HCT116 (cell line): ENCODE measurements around the gene GLI3. TPM values are rescaled to one million over a fixed set of nuclear protein-coding genes. Genes with fewer than 3 reads are reported as not detected.

Source experiments
- ATAC-seq: fragments of 200-7000 bp; cut with Tn5 transposase; 2 replicates; pipeline ENCODE4 v1.9.1; 2020; ENCODE audit warnings: mild to moderate bottlenecking, moderate library complexity
- BruUV-seq: library from RNA; stranded (reverse); fragments of 400-500 nt; replicated peaks from 2 replicates; lab custom pipeline; 2021; lab: Mats Ljungman, UMichigan
- CTCF ChIA-PET: fragments of 300-600 bp; sonication (Branson Sonifier 250); formaldehyde crosslinking; loops from one replicate; lab custom pipeline; 2021; ENCODE audit warnings: antibody characterized with exemption; lab: Charles Lee
- POLR2A ChIA-PET: fragments of 300-600, 350-600 bp; sonication (Branson Sonifier 250); formaldehyde crosslinking; loops from one replicate; lab custom pipeline; 2021; ENCODE audit warnings: antibody characterized with exemption; lab: Charles Lee
- RAD21 ChIA-PET, 2 experiments: fragments of 300-600 bp; sonication (Branson Sonifier 250); formaldehyde crosslinking; loops; one replicate each; lab custom pipeline; 2023; ENCODE audit warnings: low total read pairs in 2 of 2; ENCODE audit not compliant: uncharacterized antibody in 2 of 2, unreplicated experiment in 2 of 2, low non-redundant PET in 1 of 2; lab: Charles Lee
- DNase-seq: peaks from one replicate; pipeline ENCODE4 v3.0.0-alpha.2; 2010; ENCODE audit warnings: low read depth, low spot score
- H2AFZ ChIP-seq: fragments of 200-600 bp; shearing (Covaris generic), sonication (generic); 2 replicates; pipeline ENCODE4 v1.6.1; 2017; ENCODE audit warnings: low read depth, mixed run types, mixed read lengths, antibody characterized with exemption, low read length; ENCODE audit not compliant: poor library complexity, severe bottlenecking
- H3K27ac ChIP-seq: 2 replicates; pipeline ENCODE4 v1.5.1; 2012; ENCODE audit warnings: low read depth, low read length
- H3K27me3 ChIP-seq: fragments of 200-600 bp; sonication (generic); 2 replicates; pipeline ENCODE4 v1.6.1; 2016; ENCODE audit warnings: mixed run types, low read length, mixed read lengths; ENCODE audit not compliant: insufficient read depth
- H3K36me3 ChIP-seq, 2 experiments: fragments of 200-500 bp in 1 of 2; fragments of 200-600 bp in 1 of 2; sonication (Bioruptor generic) in 1 of 2; sonication (generic) in 1 of 2; 2 replicates each; pipeline versions ENCODE4 v1.5.1 to v1.6.1; 2014 to 2016; ENCODE audit warnings: low read length in 2 of 2, inconsistent platforms in 1 of 2, mixed read lengths in 1 of 2, mixed run types in 1 of 2; ENCODE audit not compliant: insufficient read depth in 2 of 2, control insufficient read depth in 1 of 2
- H3K4me1 ChIP-seq, 2 experiments: fragments of 200-600 bp in 1 of 2; sonication (generic) in 1 of 2; 2 replicates each; pipeline versions ENCODE4 v1.5.1 to v1.6.1; 2012 to 2017; ENCODE audit warnings: low read length in 2 of 2, inconsistent platforms in 1 of 2, mild to moderate bottlenecking in 1 of 2, mixed read lengths in 1 of 2, mixed run types in 1 of 2, moderate library complexity in 1 of 2; ENCODE audit not compliant: insufficient read depth in 2 of 2, control insufficient read depth in 1 of 2
- H3K4me2 ChIP-seq: fragments of 200-600 bp; sonication (generic); 2 replicates; pipeline ENCODE4 v1.6.1; 2017; ENCODE audit warnings: mixed run types, low read length, mixed read lengths
- H3K4me3 ChIP-seq, 2 experiments: fragments of 200-600 bp in 1 of 2; sonication (generic) in 1 of 2; replicated peaks in 1 of 2; 2 replicates each; pipeline ENCODE4 v1.5.1; 2011 to 2016; ENCODE audit warnings: low read length in 2 of 2, control low read depth in 1 of 2, low read depth in 1 of 2, mild to moderate bottlenecking in 1 of 2, mixed read lengths in 1 of 2, mixed run types in 1 of 2
- H3K79me2 ChIP-seq: fragments of 200-600 bp; sonication (generic); 2 replicates; pipeline ENCODE4 v1.6.1; 2017; ENCODE audit warnings: mild to moderate bottlenecking, mixed run types, low read length, moderate library complexity, mixed read lengths; ENCODE audit not compliant: insufficient read depth
- H3K9ac ChIP-seq: fragments of 200-600 bp; sonication (generic); 2 replicates; pipeline ENCODE4 v1.6.1; 2016; ENCODE audit warnings: low read length, mixed read lengths
- H3K9me2 ChIP-seq: fragments of 200-600 bp; sonication (generic), shearing (Covaris generic); 2 replicates; pipeline ENCODE4 v1.6.1; 2017; ENCODE audit warnings: mixed run types, mild to moderate bottlenecking, moderate library complexity; ENCODE audit not compliant: insufficient read depth
- H3K9me3 ChIP-seq, 2 experiments: fragments of 200-500 bp in 1 of 2; fragments of 200-600 bp in 1 of 2; sonication (Bioruptor generic) in 1 of 2; sonication (generic) in 1 of 2; 2 replicates each; pipeline ENCODE4 v1.6.1; 2014 to 2017; ENCODE audit warnings: low read length in 2 of 2, mixed read lengths in 2 of 2, inconsistent platforms in 1 of 2, low read depth in 1 of 2, mild to moderate bottlenecking in 1 of 2, mixed run types in 1 of 2, moderate library complexity in 1 of 2; ENCODE audit not compliant: control insufficient read depth in 1 of 2, insufficient read depth in 1 of 2
- H4K20me1 ChIP-seq: fragments of 200-600 bp; sonication (generic), shearing (Covaris generic); 2 replicates; pipeline ENCODE4 v1.6.1; 2017; ENCODE audit warnings: mixed run types, mild to moderate bottlenecking, moderate library complexity; ENCODE audit not compliant: insufficient read depth
- CBX3 ChIP-seq: IDR thresholded peaks from 2 replicates; pipeline ENCODE4 v1.6.1; 2012; ENCODE audit warnings: low read depth
- CEBPB ChIP-seq: IDR thresholded peaks from 2 replicates; pipeline ENCODE4 v1.6.1; 2012; ENCODE audit warnings: low read depth
- EGR1 ChIP-seq: IDR thresholded peaks from 2 replicates; pipeline ENCODE4 v1.6.1; 2012; ENCODE audit warnings: low read depth
- EZH2 ChIP-seq: fragments of 200-600 bp; sonication (generic); IDR thresholded peaks from 2 replicates; pipeline ENCODE4 v1.6.1; 2017; ENCODE audit warnings: antibody characterized with exemption, mixed run types
- FOSL1 ChIP-seq: IDR thresholded peaks from 2 replicates; pipeline ENCODE4 v1.6.1; 2012; ENCODE audit warnings: low read depth
- MAX ChIP-seq: IDR thresholded peaks from 2 replicates; pipeline ENCODE4 v1.6.1; 2012
- SP1 ChIP-seq: IDR thresholded peaks from 2 replicates; pipeline ENCODE4 v1.6.1; 2012; ENCODE audit warnings: low read depth
- YY1 ChIP-seq: IDR thresholded peaks from 2 replicates; pipeline ENCODE4 v1.6.1; 2011; ENCODE audit warnings: low read length, low read depth, moderate library complexity, mild to moderate bottlenecking; ENCODE audit not compliant: insufficient replicate concordance; ENCODE audit errors: extremely low read depth
- ZBTB33 ChIP-seq: IDR thresholded peaks from 2 replicates; pipeline ENCODE4 v1.6.1; 2011; ENCODE audit warnings: mild to moderate bottlenecking, low read length, moderate library complexity; ENCODE audit not compliant: insufficient replicate concordance; ENCODE audit errors: extremely low read depth
- ZNF274 ChIP-seq: fragments of 200-500 bp; sonication (Bioruptor generic); IDR thresholded peaks from 2 replicates; pipeline ENCODE4 v1.6.1; 2014; ENCODE audit warnings: mild to moderate bottlenecking, low read depth, low read length, inconsistent platforms
- intact Hi-C: fragments of 100-400 bp; cut with micrococcal nuclease; formaldehyde crosslinking; loops from 2 replicates; pipeline ENCODE4 v1.10.0; 2022
- total RNA-seq: library from RNA; stranded (reverse); gene quantifications from one replicate; pipeline ENCODE4 v1.2.1, GENCODE V29; 2021; ENCODE audit not compliant: unreplicated experiment
- TF ChIP-seq, protein P1 (sequence below): IDR thresholded peaks from 2 replicates; pipeline ENCODE4 v1.6.1; 2012; ENCODE audit warnings: low read depth

The GLI3 gene
- total RNA-seq, 1 experiment from 2014 or later, result 0.07 TPM

- ChIA-PET RAD21 (no interaction called here), CTCF (no interaction called here), POLR2A (no interaction called here)
- DNase-seq (no peak), ATAC-seq (no peak)
- Histone ChIP-seq H2AFZ (no peak overlapping the region), H3K4me1 (no peaks in the 10 kb centered on the region), H3K4me2 (no peak overlapping the region), H3K9me2 (no peaks in the 10 kb centered on the region), H3K27ac (no peak overlapping the region), H3K9ac (no peak overlapping the region), H3K79me2 (no peaks in the 10 kb centered on the region), H3K27me3 (no peaks in the 10 kb centered on the region), H4K20me1 (no peaks in the 10 kb centered on the region), H3K4me3 (no peak overlapping the region), H3K36me3 (no peaks in the 10 kb centered on the region), H3K9me3 (no peaks in the 10 kb centered on the region; a peak in 1 of 4 replicates)
- TF ChIP-seq EGR1 (no peak), CBX3 (no peak)
- intact Hi-C loops, result no loop called here
- BruUV-seq, result no TSS peak
These were observed 1.8 kb upstream of the GLI3 start for GRCh38 chr7:42238709-42239366.

DNA sequence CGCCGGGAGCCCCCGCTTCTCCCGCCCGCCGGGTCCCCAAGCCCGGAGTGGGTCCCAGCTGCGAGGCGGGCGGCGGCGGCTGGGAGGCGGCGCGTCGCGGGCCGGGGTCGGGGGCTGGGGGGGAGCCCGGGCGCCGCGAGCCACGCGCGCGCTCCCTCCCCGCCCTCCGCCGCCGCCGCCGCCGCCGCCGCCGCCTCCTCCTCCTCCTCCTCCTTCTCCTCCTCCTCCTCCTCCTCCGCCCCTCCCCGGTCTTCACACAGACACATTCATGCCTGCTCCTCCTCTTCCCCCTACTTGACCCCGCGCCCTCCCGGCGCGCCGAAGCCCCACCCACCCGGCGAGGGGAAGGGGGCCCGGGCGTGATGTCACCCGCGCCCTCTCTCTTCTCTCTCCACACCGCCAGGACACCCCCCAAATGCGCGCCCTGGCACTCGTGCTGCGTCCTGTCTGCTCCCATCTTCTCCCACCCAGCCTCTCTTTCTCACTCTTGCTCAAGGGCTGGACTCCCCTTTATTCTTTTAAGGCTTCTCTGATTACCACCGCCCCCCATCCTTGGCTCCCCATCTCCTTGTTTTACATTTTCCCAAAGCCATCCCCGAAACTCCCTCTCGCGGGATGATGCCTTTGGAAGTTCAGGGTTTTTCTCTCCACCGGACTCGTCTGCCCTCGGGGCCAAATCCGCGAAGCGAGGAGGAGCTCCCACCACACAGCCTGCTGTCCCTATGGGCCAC is 967 bp upstream of the GLI3 start:
- no TSS peak for BruUV-seq
- H3K79me2 ChIP-seq, result no peaks in the 10 kb centered on the region
- H3K36me3 ChIP-seq, result no peaks in the 10 kb centered on the region
- ATAC-seq (no peak), DNase-seq (no peak)
- ChIA-PET RAD21 (no interaction called here), CTCF (no interaction called here), POLR2A (no interaction called here)
- H3K27me3 ChIP-seq, result no peaks in the 10 kb centered on the region
- no peaks in the 10 kb centered on the region; a peak in 1 of 4 replicates for H3K9me3 ChIP-seq
- TF ChIP-seq, protein P1, sequence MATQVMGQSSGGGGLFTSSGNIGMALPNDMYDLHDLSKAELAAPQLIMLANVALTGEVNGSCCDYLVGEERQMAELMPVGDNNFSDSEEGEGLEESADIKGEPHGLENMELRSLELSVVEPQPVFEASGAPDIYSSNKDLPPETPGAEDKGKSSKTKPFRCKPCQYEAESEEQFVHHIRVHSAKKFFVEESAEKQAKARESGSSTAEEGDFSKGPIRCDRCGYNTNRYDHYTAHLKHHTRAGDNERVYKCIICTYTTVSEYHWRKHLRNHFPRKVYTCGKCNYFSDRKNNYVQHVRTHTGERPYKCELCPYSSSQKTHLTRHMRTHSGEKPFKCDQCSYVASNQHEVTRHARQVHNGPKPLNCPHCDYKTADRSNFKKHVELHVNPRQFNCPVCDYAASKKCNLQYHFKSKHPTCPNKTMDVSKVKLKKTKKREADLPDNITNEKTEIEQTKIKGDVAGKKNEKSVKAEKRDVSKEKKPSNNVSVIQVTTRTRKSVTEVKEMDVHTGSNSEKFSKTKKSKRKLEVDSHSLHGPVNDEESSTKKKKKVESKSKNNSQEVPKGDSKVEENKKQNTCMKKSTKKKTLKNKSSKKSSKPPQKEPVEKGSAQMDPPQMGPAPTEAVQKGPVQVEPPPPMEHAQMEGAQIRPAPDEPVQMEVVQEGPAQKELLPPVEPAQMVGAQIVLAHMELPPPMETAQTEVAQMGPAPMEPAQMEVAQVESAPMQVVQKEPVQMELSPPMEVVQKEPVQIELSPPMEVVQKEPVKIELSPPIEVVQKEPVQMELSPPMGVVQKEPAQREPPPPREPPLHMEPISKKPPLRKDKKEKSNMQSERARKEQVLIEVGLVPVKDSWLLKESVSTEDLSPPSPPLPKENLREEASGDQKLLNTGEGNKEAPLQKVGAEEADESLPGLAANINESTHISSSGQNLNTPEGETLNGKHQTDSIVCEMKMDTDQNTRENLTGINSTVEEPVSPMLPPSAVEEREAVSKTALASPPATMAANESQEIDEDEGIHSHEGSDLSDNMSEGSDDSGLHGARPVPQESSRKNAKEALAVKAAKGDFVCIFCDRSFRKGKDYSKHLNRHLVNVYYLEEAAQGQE, result no peak
- TF ChIP-seq ZNF274 (no peak), CEBPB (no peak), EZH2 (no peak), SP1 (no peak), ZBTB33 (no peak), YY1 (no peak), MAX (no peak), FOSL1 (no peak)
- no peak overlapping the region for H3K27ac ChIP-seq
- H3K9ac ChIP-seq, result no peak overlapping the region
- H3K4me1 ChIP-seq, result no peaks in the 10 kb centered on the region
- H4K20me1 ChIP-seq, result no peaks in the 10 kb centered on the region
- H3K4me3 ChIP-seq, result no peak overlapping the region
- H3K4me2 ChIP-seq, result no peak overlapping the region
- intact Hi-C loops, result no loop called here
- no peak overlapping the region for H2AFZ ChIP-seq
- no peaks in the 10 kb centered on the region for H3K9me2 ChIP-seq
